ENCODE data around the gene TLR3.
A peak's percentile ranks its signal among the peaks of the same experiment; 100 is the strongest.

The TLR3 gene

GRCh38 chr4:186096681-186097165 is 27.8 kb downstream of the TLR3 start:
- Histone ChIP-seq H3K4me3 (no peak overlapping the region), H3K27ac (no peak overlapping the region), H3K9me3 (no peaks in the 10 kb centered on the region), H3K36me3 (no peaks in the 10 kb centered on the region), H3K4me1 (no peaks in the 10 kb centered on the region), H3K27me3 (no peaks in the 10 kb centered on the region)
- DNase-seq: no peak
- intact Hi-C loops (cut with DNase I; ENCODE audit: low total_unique reads): no loop called here
- TF ChIP-seq CTCF (IDR thresholded peaks at IDR 0.05): no peak

- Histone ChIP-seq H3K9me3 (no peaks in the 10 kb centered on the region), H3K4me3 (no peak overlapping the region), H3K36me3 (no peaks in the 10 kb centered on the region), H3K4me1 (no peaks in the 10 kb centered on the region), H3K27me3 (no peaks in the 10 kb centered on the region), H3K27ac (no peak overlapping the region)
- intact Hi-C loops (cut with DNase I; ENCODE audit: low total_unique reads): no loop called here
- DNase-seq: no peak
- no peak for TF ChIP-seq CTCF (IDR thresholded peaks at IDR 0.05)
Observed at GRCh38 chr4:186097386-186097785, 28.4 kb downstream of the TLR3 start.

GRCh38 chr4:186102931-186103330 is 34.0 kb downstream of the TLR3 start:
- H3K27ac ChIP-seq: no peak overlapping the region
- TF ChIP-seq CTCF (IDR thresholded peaks at IDR 0.05): no peak

GRCh38 chr4:186104114-186104889 is 35.3 kb downstream of the TLR3 start, which contains the start of gene FAM149A:
Gene FAM149A (plus strand): TSS chr4:186104704.
- Histone ChIP-seq H3K4me3 (peak within 1 kb of the TSS; percentile 39 to 73), H3K27me3 (peaks cover 0 to 14% of the 10 kb centered on the region in 2 donors), H3K4me1 (peaks cover 0 to 18% (median 12%) of the 10 kb centered on the region in 4 donors), H3K9me3 (no peaks in the 10 kb centered on the region), H3K36me3 (no peaks in the 10 kb centered on the region), H3K27ac (peak within 1 kb of the TSS in 1 of 2 donors; percentile 21)
- DNase-seq: peak in 1 of 2 donors; percentile 38
- no peak for TF ChIP-seq CTCF (IDR thresholded peaks at IDR 0.05)
- intact Hi-C loops (cut with DNase I; ENCODE audit: low total_unique reads): no loop called here

More at GRCh38 chr4:186102931-186103330, 34.0 kb downstream of the TLR3 start:
- no peaks in the 10 kb centered on the region for H3K9me3 ChIP-seq
- peaks cover 0 to 14% of the 10 kb centered on the region in 2 donors for H3K27me3 ChIP-seq
- intact Hi-C loops (cut with DNase I; ENCODE audit: low total_unique reads): no loop called here
- H3K4me1 ChIP-seq: peaks cover 0 to 18% (median 12%) of the 10 kb centered on the region in 4 donors
- no peak overlapping the region for H3K4me3 ChIP-seq
- no peaks in the 10 kb centered on the region for H3K36me3 ChIP-seq
- DNase-seq: no peak

- no peaks in the 10 kb centered on the region for H3K9me3 ChIP-seq
- H3K4me1 ChIP-seq: peaks cover 0 to 18% (median 12%) of the 10 kb centered on the region in 4 donors
- TF ChIP-seq CTCF (IDR thresholded peaks at IDR 0.05): no peak
- H3K27ac ChIP-seq: peak overlapping the region in 1 of 2 donors; percentile 21
- H3K36me3 ChIP-seq: no peaks in the 10 kb centered on the region
- H3K27me3 ChIP-seq: peaks cover 0 to 14% of the 10 kb centered on the region in 2 donors
- no peak for DNase-seq
- intact Hi-C loops (cut with DNase I; ENCODE audit: low total_unique reads): no loop called here
- peak overlapping the region; percentile 39 to 73 for H3K4me3 ChIP-seq
Observed at GRCh38 chr4:186104890-186105646, 36.1 kb downstream of the TLR3 start.

All from tibial artery (tissue), 4 donors.